DLD1 (cell line): ENCODE data around the gene DTX3.

Experiments used
- in situ Hi-C: cut with HindIII; loops from 2 replicates; pipeline ENCODE4 v1.10.0; 2017; ENCODE audit warnings: low sequenced_read_pairs

The DTX3 gene

DNA sequence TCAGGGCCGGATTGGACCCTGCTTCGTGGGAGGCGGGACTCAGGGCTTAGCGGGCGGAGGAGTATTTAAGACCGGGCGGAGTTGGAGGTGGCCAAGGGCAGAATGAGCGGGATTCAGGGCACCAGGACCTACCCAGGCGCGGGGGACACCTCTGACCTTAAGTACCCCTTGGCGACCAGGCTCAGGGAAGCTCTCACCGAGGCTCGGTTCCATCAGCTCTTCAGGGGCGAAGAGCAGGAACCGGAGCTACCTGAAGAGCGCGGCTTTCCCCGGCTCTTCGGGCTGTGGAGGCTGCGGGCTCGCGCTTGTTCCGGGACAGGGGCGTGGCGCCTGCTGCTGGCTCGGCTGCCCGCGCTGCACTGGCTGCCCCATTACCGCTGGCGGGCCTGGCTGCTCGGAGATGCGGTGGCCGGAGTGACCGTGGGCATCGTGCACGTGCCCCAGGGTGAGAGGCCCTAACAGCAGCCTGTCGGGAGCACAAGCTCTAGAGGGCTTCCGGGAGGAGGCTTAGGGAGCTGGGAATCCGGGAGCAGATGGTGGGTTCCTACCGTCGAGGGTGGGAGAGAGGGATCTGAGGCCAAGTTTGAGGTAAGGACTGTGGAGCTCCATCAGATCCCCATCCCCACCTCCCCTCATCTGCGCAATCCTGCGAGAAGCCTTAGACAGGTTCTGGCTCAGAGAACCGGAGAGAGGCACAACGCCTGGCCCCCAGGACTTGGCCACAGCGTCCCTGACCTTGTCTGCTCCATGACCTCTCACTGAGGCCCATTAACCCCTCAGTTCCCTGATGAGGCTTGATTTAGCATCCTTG is 15.0 kb downstream of the DTX3 start:
- in situ Hi-C loops, result no loop called here

GRCh38 chr12:57620245-57620935 is 15.8 kb downstream of the DTX3 start:
- in situ Hi-C loops, result no loop called here

GRCh38 chr12:57620936-57621496 is 16.4 kb downstream of the DTX3 start:
- in situ Hi-C loops, result no loop called here

GRCh38 chr12:57621497-57622292 is 17.1 kb downstream of the DTX3 start:
- in situ Hi-C loops, result no loop called here

GRCh38 chr12:57622293-57623245 is 17.9 kb downstream of the DTX3 start:
- in situ Hi-C loops, result no loop called here

- in situ Hi-C loops, result no loop called here
These were observed 18.8 kb downstream of the DTX3 start for GRCh38 chr12:57623385-57623784.

DNA sequence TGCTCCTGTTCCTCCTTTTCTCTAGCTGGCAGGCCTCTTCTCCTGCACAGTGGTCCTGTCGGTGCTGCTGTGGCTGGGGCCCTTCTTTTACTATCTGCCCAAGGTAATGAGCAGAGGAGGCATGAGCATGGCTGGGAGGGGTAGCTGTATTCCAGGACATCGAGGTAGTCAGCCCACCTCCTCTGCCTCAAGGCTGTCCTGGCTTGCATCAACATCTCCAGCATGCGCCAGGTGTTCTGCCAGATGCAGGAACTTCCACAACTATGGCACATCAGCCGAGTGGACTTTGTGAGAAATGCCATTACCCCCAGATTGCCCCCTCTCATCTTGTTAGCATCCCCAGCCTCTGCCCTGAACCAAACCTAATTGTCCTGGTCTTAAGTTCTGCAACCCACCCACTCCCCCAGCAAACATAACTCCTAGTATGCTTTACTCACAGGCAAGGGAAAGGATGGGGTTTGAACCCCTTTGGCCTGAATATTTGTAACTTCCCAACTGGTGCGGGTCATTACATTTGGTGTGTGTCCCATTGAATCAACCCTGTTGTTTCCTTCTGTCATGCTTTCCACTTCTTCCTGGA is 19.3 kb downstream of the DTX3 start:
- in situ Hi-C loops, result no loop called here

DNA sequence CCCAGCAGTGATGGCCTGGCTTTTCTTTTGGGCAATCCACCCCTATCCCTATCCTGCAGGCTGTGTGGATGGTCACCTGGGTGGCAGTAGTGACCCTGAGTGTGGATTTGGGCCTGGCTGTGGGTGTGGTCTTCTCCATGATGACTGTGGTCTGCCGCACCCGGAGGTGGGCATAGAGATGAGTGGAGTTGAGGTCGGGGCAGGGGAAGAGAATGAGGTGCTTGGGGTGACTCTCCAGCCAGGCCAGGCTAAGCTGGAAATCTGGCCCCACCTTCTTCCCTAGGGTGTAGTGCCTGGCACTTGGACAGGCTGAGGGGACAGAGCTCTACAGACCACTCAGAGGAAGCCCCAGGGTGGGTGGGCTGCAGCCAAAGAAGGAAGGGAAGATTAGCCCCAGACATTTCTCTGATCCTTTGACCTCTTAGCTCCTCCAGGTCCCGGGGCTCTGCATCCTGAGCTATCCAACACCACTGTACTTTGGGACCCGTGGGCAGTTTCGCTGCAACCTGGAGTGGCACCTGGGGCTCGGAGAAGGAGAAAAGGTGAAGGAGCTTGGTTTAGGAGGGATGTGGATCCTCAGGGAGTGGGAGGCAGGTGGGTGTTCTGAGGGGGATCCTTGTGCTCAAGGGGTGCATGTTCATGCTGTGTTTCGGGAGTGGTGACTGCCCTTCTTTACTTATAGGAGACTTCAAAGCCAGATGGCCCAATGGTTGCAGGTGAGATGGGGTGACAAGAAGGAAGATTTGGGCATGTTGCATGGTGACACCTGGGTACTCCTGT is 20.0 kb downstream of the DTX3 start:
- in situ Hi-C loops, result no loop called here

GRCh38 chr12:57625261-57626032 is 20.8 kb downstream of the DTX3 start:
- in situ Hi-C loops, result no loop called here

GRCh38 chr12:57626111-57626920 is 21.7 kb downstream of the DTX3 start:
- in situ Hi-C loops, result no loop called here

GRCh38 chr12:57626921-57627445 is 22.4 kb downstream of the DTX3 start:
- in situ Hi-C loops, result no loop called here

DNA sequence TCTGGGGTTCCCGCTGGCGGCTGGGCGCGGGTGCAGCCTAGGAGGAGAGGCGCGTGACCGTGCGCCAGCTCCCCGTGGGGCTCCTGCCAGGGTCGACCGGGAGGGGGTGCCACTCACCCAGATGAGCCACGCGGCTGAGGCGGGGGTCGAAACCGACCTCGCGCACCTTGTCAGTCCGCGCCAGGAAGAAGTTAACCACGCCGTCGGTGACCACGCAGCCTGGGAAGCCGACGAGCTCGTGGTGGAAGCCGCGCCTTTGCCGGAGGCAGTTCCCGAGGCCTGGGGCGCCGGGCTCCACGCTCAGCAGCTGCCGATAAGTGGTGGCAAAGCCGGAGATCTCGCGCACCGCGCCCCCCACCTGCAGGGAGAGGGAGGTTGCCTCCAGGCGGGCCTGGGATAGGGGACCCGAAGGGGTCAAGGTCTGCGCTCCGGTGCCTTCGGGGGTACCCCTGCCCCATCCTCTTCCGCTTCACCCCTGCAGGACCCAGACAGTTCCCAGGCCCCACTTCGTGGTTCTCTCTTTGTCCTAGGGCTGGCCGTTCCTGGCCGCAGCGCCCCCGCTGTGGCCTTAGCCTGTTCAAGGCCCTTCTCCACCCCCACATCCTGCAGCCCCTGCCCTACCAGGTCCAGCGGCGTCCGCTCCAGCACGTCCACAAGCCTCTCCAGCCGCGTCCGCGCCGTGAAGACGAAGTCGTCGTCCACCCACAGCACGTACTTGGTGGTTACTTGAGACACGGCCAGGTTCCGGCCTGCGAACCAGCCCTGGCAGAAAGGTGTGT is 23.1 kb downstream of the DTX3 start:
- in situ Hi-C loops, result no loop called here

GRCh38 chr12:57628280-57629191 is 23.9 kb downstream of the DTX3 start:
- in situ Hi-C loops, result no loop called here

- in situ Hi-C loops, result no loop called here
These were observed 25.4 kb downstream of the DTX3 start for GRCh38 chr12:57629897-57630471.

DNA sequence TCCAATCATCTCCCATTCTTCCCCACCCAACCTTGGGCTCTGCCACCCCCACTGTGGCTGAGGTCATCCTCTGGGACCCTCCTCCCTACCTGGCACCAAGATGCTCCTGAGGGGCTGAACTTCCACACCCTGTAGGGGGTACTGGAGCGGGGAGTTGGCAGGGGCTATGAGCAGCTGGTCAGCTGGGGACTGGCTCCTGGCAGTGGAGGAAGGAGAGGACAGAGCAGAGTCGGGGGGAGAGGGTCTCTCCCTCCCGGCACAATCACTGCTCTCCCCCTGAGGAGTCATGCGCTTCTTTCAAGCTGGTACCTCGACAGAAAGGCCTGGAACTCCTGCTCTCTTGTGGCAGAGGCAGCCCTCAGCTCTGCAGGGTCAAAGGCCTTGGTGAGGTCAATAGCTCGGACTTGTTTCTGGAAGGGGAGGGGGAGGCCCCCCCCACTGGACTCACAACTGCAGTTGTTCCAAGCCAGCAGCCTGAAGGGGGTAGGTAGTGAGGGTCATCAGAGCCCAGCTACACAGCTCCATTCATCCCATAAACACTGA is 26.3 kb downstream of the DTX3 start:
- in situ Hi-C loops, result no loop called here
